Measurements from ENCODE around the gene MAML2.

Gene MAML2

GRCh38 chr11:96097844-96098421 lies 245.1 kb downstream of the MAML2 start:
- no peak for DNase-seq (ENCODE audit: extremely low spot score, insufficient read length, low read depth)
- no peak for FAIRE-seq

GRCh38 chr11:96096360-96096759 lies 246.6 kb downstream of the MAML2 start:
- DNase-seq (ENCODE audit: extremely low spot score, insufficient read length, low read depth) (no peak), FAIRE-seq (no peak)

GRCh38 chr11:96095884-96096303 lies 247.1 kb downstream of the MAML2 start:
- DNase-seq (ENCODE audit: extremely low spot score, insufficient read length, low read depth) (no peak), FAIRE-seq (no peak)

GRCh38 chr11:96094156-96094555 lies 248.8 kb downstream of the MAML2 start:
- DNase-seq (ENCODE audit: extremely low spot score, insufficient read length, low read depth): no peak
- no peak for FAIRE-seq

GRCh38 chr11:96092511-96092910 lies 250.5 kb downstream of the MAML2 start:
- no peak for DNase-seq (ENCODE audit: extremely low spot score, insufficient read length, low read depth)
- FAIRE-seq: no peak

GRCh38 chr11:96091476-96091875 lies 251.5 kb downstream of the MAML2 start:
- no peak for FAIRE-seq

GRCh38 chr11:96090711-96091110 lies 252.3 kb downstream of the MAML2 start:
- DNase-seq (ENCODE audit: extremely low spot score, insufficient read length, low read depth) (no peak), FAIRE-seq (no peak)

More at GRCh38 chr11:96091476-96091875, 251.5 kb downstream of the MAML2 start:
- no peak for DNase-seq (ENCODE audit: extremely low spot score, insufficient read length, low read depth)

- FAIRE-seq (no peak), DNase-seq (ENCODE audit: extremely low spot score, insufficient read length, low read depth) (no peak)
Measured at GRCh38 chr11:96088914-96089313, 254.1 kb downstream of the MAML2 start.

- no peak for FAIRE-seq
- DNase-seq (ENCODE audit: extremely low spot score, insufficient read length, low read depth): no peak
Measured at GRCh38 chr11:96086111-96086510, 256.9 kb downstream of the MAML2 start.

GRCh38 chr11:96085319-96085930 lies 257.6 kb downstream of the MAML2 start:
- DNase-seq (ENCODE audit: extremely low spot score, insufficient read length, low read depth): no peak
- no peak for FAIRE-seq

GRCh38 chr11:96084610-96085318 lies 258.2 kb downstream of the MAML2 start:
- FAIRE-seq (no peak), DNase-seq (ENCODE audit: extremely low spot score, insufficient read length, low read depth) (no peak)

- DNase-seq (ENCODE audit: extremely low spot score, insufficient read length, low read depth) (no peak), FAIRE-seq (no peak)
Measured at GRCh38 chr11:96082936-96083335, 260.1 kb downstream of the MAML2 start.

GRCh38 chr11:96082002-96082899 lies 260.7 kb downstream of the MAML2 start:
- FAIRE-seq (no peak), DNase-seq (ENCODE audit: extremely low spot score, insufficient read length, low read depth) (no peak)

GRCh38 chr11:96081561-96081960 lies 261.4 kb downstream of the MAML2 start:
- no peak for FAIRE-seq
- no peak for DNase-seq (ENCODE audit: extremely low spot score, insufficient read length, low read depth)

GRCh38 chr11:96079691-96080090 lies 263.3 kb downstream of the MAML2 start:
- FAIRE-seq (no peak), DNase-seq (ENCODE audit: extremely low spot score, insufficient read length, low read depth) (no peak)

GRCh38 chr11:96075532-96075959 lies 267.4 kb downstream of the MAML2 start:
- FAIRE-seq (peak; percentile 73), DNase-seq (ENCODE audit: extremely low spot score, insufficient read length, low read depth) (peak; percentile 8)

- FAIRE-seq (peak; percentile 18), DNase-seq (ENCODE audit: extremely low spot score, insufficient read length, low read depth) (no peak)
Measured at GRCh38 chr11:96074551-96075310, 268.3 kb downstream of the MAML2 start.

GRCh38 chr11:96073536-96073935 lies 269.5 kb downstream of the MAML2 start:
- FAIRE-seq: no peak
- no peak for DNase-seq (ENCODE audit: extremely low spot score, insufficient read length, low read depth)

GRCh38 chr11:96072592-96072991 lies 270.4 kb downstream of the MAML2 start:
- no peak for FAIRE-seq
- no peak for DNase-seq (ENCODE audit: extremely low spot score, insufficient read length, low read depth)

- DNase-seq (ENCODE audit: extremely low spot score, insufficient read length, low read depth) (no peak), FAIRE-seq (no peak)
Measured at GRCh38 chr11:96070453-96070852, 272.5 kb downstream of the MAML2 start.

All from GM18507 (cell line).